ENCODE results near the gene GNB2. TPM values are rescaled to one million over a fixed set of nuclear protein-coding genes. Genes with fewer than 3 reads are reported as not detected.

Gene GNB2
- total and polyA plus RNA-seq, 8 donors: 151 to 273 (median 200) TPM

DNA sequence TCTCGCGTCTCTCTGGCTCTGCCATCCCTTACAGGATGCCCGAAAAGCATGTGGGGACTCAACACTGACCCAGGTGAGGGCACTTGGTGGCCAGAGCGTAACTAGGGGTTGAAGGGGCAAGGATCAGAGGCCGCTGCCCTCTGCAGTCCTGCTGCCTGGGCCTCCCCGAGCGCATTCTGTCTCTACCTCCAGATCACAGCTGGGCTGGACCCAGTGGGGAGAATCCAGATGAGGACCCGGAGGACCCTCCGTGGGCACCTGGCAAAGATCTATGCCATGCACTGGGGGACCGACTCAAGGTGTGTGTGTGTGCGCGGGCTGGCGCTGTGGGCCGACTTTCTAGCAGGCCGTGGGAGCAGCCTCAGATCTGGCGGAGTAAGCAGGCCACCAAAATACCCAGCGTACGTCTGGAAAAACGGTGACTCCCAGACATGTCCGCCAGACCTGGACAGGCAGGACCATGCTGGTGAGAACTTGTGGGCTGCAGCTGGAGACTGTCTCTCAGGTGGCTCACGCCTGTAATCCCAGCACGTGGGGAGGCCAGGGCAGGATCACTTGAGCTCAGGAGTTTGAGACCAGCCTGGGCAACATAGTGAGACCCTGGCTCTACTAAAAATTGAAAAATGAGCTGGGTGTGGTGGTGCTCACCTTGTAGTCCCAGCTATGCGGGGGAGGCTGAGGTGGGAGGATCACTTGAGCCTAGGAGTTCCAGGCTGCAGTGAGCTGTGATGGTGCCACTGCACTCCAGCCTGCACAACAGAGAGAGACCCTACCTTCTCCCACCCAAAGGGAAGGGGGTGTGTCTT, 3.2 kb downstream of the GNB2 start:
- peak overlapping the region in 1 of 2 donors; percentile 95 for H3K4me3 ChIP-seq
- H3K27ac ChIP-seq: peak overlapping the region; percentile 96 to 98
- no peak for DNase-seq
- H3K36me3 ChIP-seq: peaks cover 0 to 55% of the 10 kb centered on the region in 2 donors
- peaks cover 5 to 57% of the 10 kb centered on the region in 2 donors for H3K4me1 ChIP-seq
- intact Hi-C loops (cut with DNase I): no loop called here
- H3K27me3 ChIP-seq: no peaks in the 10 kb centered on the region
- TF ChIP-seq, protein P1, sequence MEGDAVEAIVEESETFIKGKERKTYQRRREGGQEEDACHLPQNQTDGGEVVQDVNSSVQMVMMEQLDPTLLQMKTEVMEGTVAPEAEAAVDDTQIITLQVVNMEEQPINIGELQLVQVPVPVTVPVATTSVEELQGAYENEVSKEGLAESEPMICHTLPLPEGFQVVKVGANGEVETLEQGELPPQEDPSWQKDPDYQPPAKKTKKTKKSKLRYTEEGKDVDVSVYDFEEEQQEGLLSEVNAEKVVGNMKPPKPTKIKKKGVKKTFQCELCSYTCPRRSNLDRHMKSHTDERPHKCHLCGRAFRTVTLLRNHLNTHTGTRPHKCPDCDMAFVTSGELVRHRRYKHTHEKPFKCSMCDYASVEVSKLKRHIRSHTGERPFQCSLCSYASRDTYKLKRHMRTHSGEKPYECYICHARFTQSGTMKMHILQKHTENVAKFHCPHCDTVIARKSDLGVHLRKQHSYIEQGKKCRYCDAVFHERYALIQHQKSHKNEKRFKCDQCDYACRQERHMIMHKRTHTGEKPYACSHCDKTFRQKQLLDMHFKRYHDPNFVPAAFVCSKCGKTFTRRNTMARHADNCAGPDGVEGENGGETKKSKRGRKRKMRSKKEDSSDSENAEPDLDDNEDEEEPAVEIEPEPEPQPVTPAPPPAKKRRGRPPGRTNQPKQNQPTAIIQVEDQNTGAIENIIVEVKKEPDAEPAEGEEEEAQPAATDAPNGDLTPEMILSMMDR (IDR thresholded peaks at IDR 0.05): no peak
- ATAC-seq: no peak
- no peaks in the 10 kb centered on the region for H3K9me3 ChIP-seq

GRCh38 chr7:100677308-100678267, 4.0 kb downstream of the GNB2 start:
- peak overlapping the region in 1 of 2 donors; percentile 98 for H3K27ac ChIP-seq
- intact Hi-C loops (cut with DNase I): no loop called here
- TF ChIP-seq, protein P1 (IDR thresholded peaks at IDR 0.05): no peak

GRCh38 chr7:100678291-100678984, 4.9 kb downstream of the GNB2 start:
- peaks cover 5 to 50% of the 10 kb centered on the region in 2 donors for H3K4me1 ChIP-seq
- intact Hi-C loops (cut with DNase I): no loop called here
- TF ChIP-seq, protein P1 (IDR thresholded peaks at IDR 0.05): no peak
- ATAC-seq (no peak), DNase-seq (peak in 1 of 4 donors; percentile 78)
- H3K36me3 ChIP-seq: peaks cover 0 to 72% of the 10 kb centered on the region in 2 donors
- peak overlapping the region in 1 of 2 donors; percentile 50 for H3K27ac ChIP-seq
- no peak overlapping the region for H3K4me3 ChIP-seq
- no peaks in the 10 kb centered on the region for H3K27me3 ChIP-seq
- no peaks in the 10 kb centered on the region for H3K9me3 ChIP-seq

More at GRCh38 chr7:100677308-100678267, 4.0 kb downstream of the GNB2 start:
- Histone ChIP-seq H3K4me1 (peaks cover 5 to 55% of the 10 kb centered on the region in 2 donors), H3K27me3 (no peaks in the 10 kb centered on the region), H3K36me3 (peaks cover 0 to 64% of the 10 kb centered on the region in 2 donors), H3K9me3 (no peaks in the 10 kb centered on the region), H3K4me3 (no peak overlapping the region)
- peak in 1 of 4 donors; percentile 79 for DNase-seq
- no peak for ATAC-seq

GRCh38 chr7:100679129-100679926, 5.8 kb downstream of the GNB2 start:
- intact Hi-C loops (cut with DNase I): no loop called here
- H3K4me3 ChIP-seq: no peak overlapping the region
- H3K4me1 ChIP-seq: peaks cover 5 to 50% of the 10 kb centered on the region in 2 donors
- TF ChIP-seq, protein P1 (IDR thresholded peaks at IDR 0.05): no peak
- ATAC-seq: no peak
- H3K27ac ChIP-seq: peak overlapping the region in 1 of 2 donors; percentile 50
- peaks cover 0 to 81% of the 10 kb centered on the region in 2 donors for H3K36me3 ChIP-seq
- no peak for DNase-seq
- H3K27me3 ChIP-seq: no peaks in the 10 kb centered on the region
- no peaks in the 10 kb centered on the region for H3K9me3 ChIP-seq

All from left lung (tissue), 10 donors.